Measurements from ENCODE around the gene ZMYND12. TPM values are rescaled to one million over a fixed set of nuclear protein-coding genes. Genes with fewer than 3 reads are reported as not detected.

ZMYND12 gene
- total and polyA plus RNA-seq, 2 of the 4 experiments (the other 2 are of a cell fraction), result under 0.01 to 0.03 TPM

DNA sequence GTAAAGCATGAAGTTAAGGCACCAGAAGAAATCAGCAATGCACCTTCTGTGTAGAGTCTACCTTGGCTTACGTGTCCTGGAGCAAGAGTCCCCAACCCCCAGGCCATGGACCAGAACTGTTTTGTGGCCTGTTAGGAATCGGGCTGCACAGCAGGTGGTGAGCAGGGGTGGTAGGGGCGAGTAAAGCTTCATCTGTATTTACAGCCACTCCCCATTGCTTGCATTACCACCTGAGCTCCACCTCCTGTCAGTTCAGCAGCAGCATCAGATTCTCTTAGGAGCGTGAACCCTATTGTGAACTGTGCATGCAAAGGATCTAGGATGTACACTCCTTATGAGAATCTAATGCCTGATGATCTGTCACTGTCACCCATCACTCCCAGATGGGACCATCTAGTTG is 21.5 kb downstream of the ZMYND12 start:
- in situ Hi-C loops (cut with MboI; ENCODE audit: low sequenced_read_pairs), result no loop called here
- Histone ChIP-seq H2AFZ (replicated peaks; ENCODE audit: low read length, poor library complexity) (no peak overlapping the region), H4K8ac (ENCODE audit: low read depth in 2 of 2, low read length in 2 of 2) (no peak overlapping the region), H3K4me3 (ENCODE audit: insufficient read depth, low read depth, low read length) (no peak overlapping the region), H2BK5ac (ENCODE audit: low read depth, low read length, poor library complexity, severe bottlenecking) (no peak overlapping the region), H3K27ac (ENCODE audit: insufficient read depth, low read length) (no peak overlapping the region), H3K27me3 (ENCODE audit: control insufficient read depth, insufficient read depth, low read length) (peaks cover 7% of the 10 kb centered on the region), H2BK20ac (ENCODE audit: low read depth, low read length) (no peak overlapping the region), H4K5ac (ENCODE audit: low read depth, low read length) (no peak overlapping the region), H3K18ac (ENCODE audit: low read depth, low read length) (no peak overlapping the region), H4K20me1 (ENCODE audit: insufficient read depth, low read length) (no peaks in the 10 kb centered on the region), H3K56ac (ENCODE audit: extremely low read depth, insufficient read depth, low read length) (no peak overlapping the region), H3K4me2 (ENCODE audit: low read depth, low read length) (no peak overlapping the region), H4K91ac (ENCODE audit: insufficient read depth, low read depth, low read length) (no peak overlapping the region), H2BK120ac (ENCODE audit: low read depth, low read length) (no peak overlapping the region), H3K23ac (ENCODE audit: low read depth, low read length) (no peak overlapping the region), H2AK9ac (replicated peaks; ENCODE audit: low read depth, low read length, poor library complexity) (no peak overlapping the region), H2AK5ac (ENCODE audit: low read depth, low read length) (no peak overlapping the region), H2BK15ac (ENCODE audit: low read depth, low read length) (no peak overlapping the region), H3K9me3 (ENCODE audit: control insufficient read depth, insufficient read depth, low read length) (no peaks in the 10 kb centered on the region), H3K36me3 (ENCODE audit: control insufficient read depth, insufficient read depth, low read length) (no peaks in the 10 kb centered on the region), H3K79me1 (ENCODE audit: low read depth in 1 of 2, low read length in 2 of 2) (no peaks in the 10 kb centered on the region), H3K4me1 (ENCODE audit: control insufficient read depth, insufficient read depth, low read length) (no peaks in the 10 kb centered on the region), H3K14ac (replicated peaks; ENCODE audit: low read depth, low read length) (no peak overlapping the region), H3K4ac (ENCODE audit: low read depth, low read length) (no peak overlapping the region), H3K9ac (ENCODE audit: low read depth, low read length) (no peak overlapping the region), H3K9me1 (ENCODE audit: insufficient read depth, low read length) (no peaks in the 10 kb centered on the region)
- TF ChIP-seq MXI1 (IDR thresholded peaks at IDR 0.05; ENCODE audit: borderline replicate concordance, low read depth, low read length), result no peak
- no peak for TF ChIP-seq BHLHE40 (IDR thresholded peaks at IDR 0.05; ENCODE audit: low read depth, low read length)
- no CpG with 5 or more reads among the region's 4 CpGs for WGBS, 2 experiments (ENCODE audit: extremely low coverage in 2 of 2, insufficient read length in 1 of 2)
- POLR2A ChIA-PET (ENCODE audit: unreplicated experiment), result no interaction called here
- CTCF ChIA-PET, result no interaction called here
- BruUV-seq (replicated peaks), result no TSS peak
- DNase-seq (no peak), ATAC-seq (ENCODE audit: low read depth) (no peak)
- intact Hi-C loops (cut with micrococcal nuclease), result no loop called here
- dilution Hi-C loops (cut with HindIII; ENCODE audit: low sequenced_read_pairs, unreplicated experiment), result no loop called here

Measured in IMR-90 (cell line).